Skeletal muscle satellite cell (primary cell): ENCODE data around the gene GIN1.

Source experiments
- H3K27me3 ChIP-seq: 2 replicates; pipeline ENCODE4 v1.7.0; 2013; ENCODE audit warnings: low read length; ENCODE audit not compliant: control insufficient read depth, insufficient read depth
- H3K36me3 ChIP-seq: 2 replicates; pipeline ENCODE4 v1.7.0; 2013; ENCODE audit warnings: mild to moderate bottlenecking, control low read depth, low read length; ENCODE audit not compliant: insufficient read depth
- H3K4me1 ChIP-seq: 2 replicates; pipeline ENCODE4 v1.7.0; 2013; ENCODE audit warnings: low read length; ENCODE audit not compliant: control insufficient read depth, insufficient read depth
- H3K4me2 ChIP-seq: 2 replicates; pipeline ENCODE4 v1.7.0; 2013; ENCODE audit warnings: mild to moderate bottlenecking, low read length
- H3K4me3 ChIP-seq: 2 replicates; pipeline ENCODE4 v1.7.0; 2013; ENCODE audit warnings: low read length
- H3K9ac ChIP-seq: 2 replicates; pipeline ENCODE4 v1.7.0; 2013; ENCODE audit warnings: mild to moderate bottlenecking, low read depth, low read length, moderate library complexity
- H3K9me3 ChIP-seq: replicated peaks from 2 replicates; pipeline ENCODE4 v1.7.0; 2013; ENCODE audit warnings: mild to moderate bottlenecking, control low read depth, low read length

Gene GIN1

DNA sequence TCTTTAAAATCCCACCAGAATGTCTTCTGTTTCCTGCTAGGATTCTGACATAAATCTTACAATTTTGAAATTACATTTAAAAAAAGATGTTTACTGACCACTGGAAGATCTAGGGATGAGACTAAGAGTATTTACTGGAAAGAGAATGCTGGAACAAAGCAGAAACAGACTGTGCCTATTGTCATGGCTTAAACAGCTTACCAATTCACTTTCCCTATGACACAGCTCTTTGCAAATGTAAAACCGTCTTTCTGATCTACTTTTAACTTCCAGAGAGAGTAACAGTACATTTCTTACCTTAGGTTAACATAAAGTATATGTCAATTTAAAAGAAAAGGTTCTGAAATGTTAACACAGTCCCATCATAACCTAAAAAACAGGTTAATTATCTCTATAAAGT is 10.7 kb downstream of the GIN1 start:
- no peaks in the 10 kb centered on the region for H3K27me3 ChIP-seq
- no peaks in the 10 kb centered on the region for H3K36me3 ChIP-seq
- H3K4me3 ChIP-seq = no peak overlapping the region
- no peak overlapping the region for H3K9ac ChIP-seq
- no peak overlapping the region for H3K4me2 ChIP-seq
- H3K9me3 ChIP-seq = no peaks in the 10 kb centered on the region
- H3K4me1 ChIP-seq = no peaks in the 10 kb centered on the region

GRCh38 chr5:103108086-103108485 is 11.9 kb downstream of the GIN1 start:
- no peaks in the 10 kb centered on the region for H3K27me3 ChIP-seq
- H3K9ac ChIP-seq = no peak overlapping the region
- no peaks in the 10 kb centered on the region for H3K4me1 ChIP-seq
- peaks cover 3% of the 10 kb centered on the region for H3K36me3 ChIP-seq
- H3K9me3 ChIP-seq = no peaks in the 10 kb centered on the region
- no peak overlapping the region for H3K4me2 ChIP-seq
- H3K4me3 ChIP-seq = no peak overlapping the region

GRCh38 chr5:103102234-103102633 is 17.7 kb downstream of the GIN1 start:
- H3K9ac ChIP-seq = no peak overlapping the region
- no peak overlapping the region for H3K4me2 ChIP-seq
- no peak overlapping the region for H3K4me3 ChIP-seq
- no peaks in the 10 kb centered on the region for H3K9me3 ChIP-seq
- H3K27me3 ChIP-seq = no peaks in the 10 kb centered on the region
- H3K36me3 ChIP-seq = peaks cover 10% of the 10 kb centered on the region
- H3K4me1 ChIP-seq = no peaks in the 10 kb centered on the region

DNA sequence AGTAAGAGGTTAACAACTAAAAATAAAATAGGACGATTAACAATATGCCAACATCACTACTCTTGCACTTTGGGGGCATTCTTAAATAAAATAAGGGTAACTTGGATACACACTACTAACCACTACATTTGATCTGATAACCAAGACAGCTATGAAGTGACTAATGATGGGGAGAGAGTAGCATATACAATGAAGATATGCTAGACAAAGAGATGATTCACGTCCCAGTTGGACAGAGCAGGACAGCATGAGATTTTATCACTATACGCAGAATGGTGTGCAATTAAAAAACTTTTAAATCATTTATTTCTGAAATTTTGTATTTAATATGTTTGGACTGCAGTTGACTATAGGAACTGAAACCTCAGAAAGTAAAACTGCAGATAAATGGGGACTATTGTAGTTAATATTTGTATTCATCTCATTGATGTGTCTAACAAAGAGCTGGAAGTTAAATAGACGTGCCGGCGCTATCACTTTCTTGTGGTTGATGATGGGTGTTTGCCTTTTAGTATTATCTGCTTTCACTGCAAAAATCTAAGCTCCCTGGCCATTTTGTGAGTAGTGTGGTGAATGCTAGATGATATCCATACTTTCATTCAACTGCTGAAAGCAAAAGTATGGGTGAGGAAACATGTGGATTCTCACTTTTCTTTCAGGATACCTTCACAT is 18.7 kb downstream of the GIN1 start:
- Histone ChIP-seq H3K27me3 (no peaks in the 10 kb centered on the region), H3K36me3 (peaks cover 14% of the 10 kb centered on the region), H3K4me3 (no peak overlapping the region), H3K9ac (no peak overlapping the region), H3K4me1 (no peaks in the 10 kb centered on the region), H3K4me2 (no peak overlapping the region), H3K9me3 (no peaks in the 10 kb centered on the region)

DNA sequence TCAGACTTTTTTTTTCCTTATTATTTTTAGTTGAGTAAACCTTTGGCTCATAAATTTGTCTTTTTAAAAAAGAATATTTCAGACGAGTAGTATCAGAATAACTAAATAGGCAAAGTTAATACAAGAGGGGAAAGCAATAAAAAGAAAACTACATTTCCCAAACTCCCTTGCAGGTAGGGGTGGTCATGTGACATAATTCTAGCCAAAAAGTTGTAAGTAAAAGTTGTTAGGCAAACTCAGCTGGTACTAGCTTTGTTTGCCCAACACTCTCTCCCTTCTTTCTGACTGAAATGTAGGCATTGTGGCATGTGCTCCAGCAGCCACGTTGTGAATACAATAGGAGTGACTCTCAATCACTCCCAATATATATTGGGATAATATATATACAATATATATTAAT is 20.9 kb downstream of the GIN1 start:
- Histone ChIP-seq H3K9ac (no peak overlapping the region), H3K36me3 (peaks cover 15% of the 10 kb centered on the region), H3K4me2 (no peak overlapping the region), H3K4me3 (no peak overlapping the region), H3K27me3 (no peaks in the 10 kb centered on the region), H3K4me1 (no peaks in the 10 kb centered on the region), H3K9me3 (no peaks in the 10 kb centered on the region)

GRCh38 chr5:103094737-103095136 is 25.2 kb downstream of the GIN1 start:
- H3K9ac ChIP-seq = no peak overlapping the region
- H3K9me3 ChIP-seq = no peaks in the 10 kb centered on the region
- H3K4me1 ChIP-seq = no peaks in the 10 kb centered on the region
- peaks cover 9% of the 10 kb centered on the region for H3K36me3 ChIP-seq
- no peak overlapping the region for H3K4me3 ChIP-seq
- H3K27me3 ChIP-seq = no peaks in the 10 kb centered on the region
- no peak overlapping the region for H3K4me2 ChIP-seq

DNA sequence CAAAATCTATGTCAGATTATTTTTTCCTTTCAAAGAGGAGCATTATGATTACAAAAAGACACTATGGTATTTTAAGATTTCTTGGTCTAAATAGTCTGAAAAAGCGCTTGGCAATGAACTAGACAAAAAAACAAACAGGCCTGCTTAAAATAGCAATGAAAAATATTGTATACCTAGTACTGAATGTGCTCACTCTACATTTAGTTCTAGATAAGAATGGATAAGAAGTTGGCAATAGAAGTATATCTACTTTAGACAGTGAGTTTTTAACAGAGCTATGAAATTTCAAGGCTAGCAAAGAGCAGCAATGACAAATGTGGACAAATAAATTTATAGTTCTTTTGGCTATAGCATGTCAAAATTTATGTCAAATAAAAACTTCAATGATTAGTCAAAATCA is 26.2 kb downstream of the GIN1 start:
- H3K9ac ChIP-seq = no peak overlapping the region
- peaks cover 9% of the 10 kb centered on the region for H3K36me3 ChIP-seq

GRCh38 chr5:103092676-103093075 is 27.3 kb downstream of the GIN1 start:
- Histone ChIP-seq H3K36me3 (peaks cover 9% of the 10 kb centered on the region), H3K9me3 (no peaks in the 10 kb centered on the region), H3K4me2 (no peak overlapping the region), H3K9ac (no peak overlapping the region), H3K4me3 (no peak overlapping the region), H3K4me1 (no peaks in the 10 kb centered on the region), H3K27me3 (no peaks in the 10 kb centered on the region)

More for the DNA sequence above, 26.2 kb downstream of the GIN1 start:
- Histone ChIP-seq H3K4me1 (no peaks in the 10 kb centered on the region), H3K4me3 (no peak overlapping the region), H3K9me3 (no peaks in the 10 kb centered on the region), H3K27me3 (no peaks in the 10 kb centered on the region), H3K4me2 (no peak overlapping the region)

DNA sequence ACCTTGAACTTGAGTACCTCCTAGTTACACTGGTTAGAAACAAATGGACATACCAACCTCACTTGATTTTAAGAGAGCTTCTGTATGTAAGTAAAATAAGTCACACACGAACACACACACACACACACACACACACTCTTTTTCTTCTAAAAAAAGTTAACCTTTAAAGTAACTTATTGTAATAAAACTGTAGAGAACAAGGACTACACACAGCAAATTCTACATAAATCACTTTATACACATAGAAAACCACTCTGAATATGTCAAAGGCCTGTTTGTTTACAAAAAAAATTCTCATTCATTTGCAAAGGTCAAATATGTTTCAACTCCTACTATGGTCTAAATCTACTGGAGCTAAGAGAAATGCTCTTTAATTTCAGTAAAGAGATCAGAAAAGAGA is 29.1 kb downstream of the GIN1 start:
- no peak overlapping the region for H3K4me2 ChIP-seq
- peaks cover 15% of the 10 kb centered on the region for H3K36me3 ChIP-seq
- no peaks in the 10 kb centered on the region for H3K9me3 ChIP-seq

DNA sequence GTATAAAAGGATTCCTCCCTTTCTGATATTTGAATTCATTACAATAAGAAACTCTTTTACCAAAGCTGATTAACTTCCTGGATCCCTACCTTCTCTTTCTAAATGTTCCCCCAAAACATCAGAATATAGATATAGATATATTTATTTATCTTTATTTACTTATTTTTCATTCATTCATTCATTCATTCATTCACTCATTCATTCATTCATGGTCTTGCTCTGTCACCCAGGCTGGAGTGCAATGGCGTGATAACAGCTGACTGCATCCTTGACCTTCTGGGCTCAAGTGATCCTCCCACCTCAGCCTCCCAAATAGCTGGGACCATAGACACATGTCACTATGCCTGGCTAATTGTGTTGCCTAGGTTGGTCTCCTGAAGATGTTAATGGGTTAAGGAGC is 30.7 kb downstream of the GIN1 start:
- Histone ChIP-seq H3K4me3 (no peak overlapping the region), H3K9me3 (no peaks in the 10 kb centered on the region), H3K36me3 (peaks cover 18% of the 10 kb centered on the region), H3K27me3 (no peaks in the 10 kb centered on the region), H3K9ac (no peak overlapping the region), H3K4me2 (no peak overlapping the region), H3K4me1 (no peaks in the 10 kb centered on the region)

More for the DNA sequence above, 29.1 kb downstream of the GIN1 start:
- H3K4me3 ChIP-seq = no peak overlapping the region
- no peak overlapping the region for H3K9ac ChIP-seq
- H3K4me1 ChIP-seq = no peaks in the 10 kb centered on the region
- no peaks in the 10 kb centered on the region for H3K27me3 ChIP-seq

DNA sequence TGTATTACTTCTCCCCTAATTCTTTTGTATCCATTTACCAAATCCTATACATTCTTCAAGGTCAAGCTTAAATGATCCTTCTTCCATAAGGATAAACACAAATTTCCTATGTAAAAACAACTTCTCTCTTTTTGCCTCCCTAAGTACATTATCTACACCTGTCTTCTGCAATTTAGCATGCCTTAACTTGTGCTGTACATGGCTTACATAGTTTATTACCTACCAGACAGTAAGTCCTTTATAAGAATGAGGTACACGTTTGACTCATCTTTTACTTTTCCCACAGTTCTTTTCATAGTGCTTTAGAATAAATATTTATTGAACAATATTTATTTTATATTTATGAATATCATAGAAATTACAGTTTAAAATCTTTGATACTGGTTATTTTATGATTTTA is 33.4 kb downstream of the GIN1 start:
- H3K4me2 ChIP-seq = no peak overlapping the region
- H3K9me3 ChIP-seq = no peaks in the 10 kb centered on the region
- peaks cover 18% of the 10 kb centered on the region for H3K36me3 ChIP-seq
- H3K4me1 ChIP-seq = no peaks in the 10 kb centered on the region
- no peaks in the 10 kb centered on the region for H3K27me3 ChIP-seq
- no peak overlapping the region for H3K4me3 ChIP-seq
- H3K9ac ChIP-seq = no peak overlapping the region

GRCh38 chr5:103079796-103080195 is 40.1 kb downstream of the GIN1 start:
- no peaks in the 10 kb centered on the region for H3K4me1 ChIP-seq
- no peak overlapping the region for H3K4me2 ChIP-seq
- no peaks in the 10 kb centered on the region for H3K36me3 ChIP-seq
- no peak overlapping the region for H3K4me3 ChIP-seq
- no peak overlapping the region for H3K9ac ChIP-seq
- H3K9me3 ChIP-seq = peaks cover 7% of the 10 kb centered on the region
- H3K27me3 ChIP-seq = no peaks in the 10 kb centered on the region
